Measurements from ENCODE around the gene CDSN. TPM values are rescaled to one million over a fixed set of nuclear protein-coding genes. Genes with fewer than 3 reads are reported as not detected.

The CDSN gene
- total RNA-seq, 1 experiment from 2014 or later = 0.12 TPM

GRCh38 chr6:31130751-31131150, 10.5 kb upstream of the CDSN start:
- no peaks in the 10 kb centered on the region for H3K79me2 ChIP-seq (ENCODE audit: insufficient read depth, low read length)
- CTCF ChIA-PET = interaction anchor here (1.3 to 2.6 kb wide), 2 partner anchors 9 to 16 kb away, joined by 4 to 12 read pairs; partner anchors contain the start of gene PSORS1C1
- intact Hi-C loops (cut with micrococcal nuclease) = no loop called here

More at GRCh38 chr6:31130751-31131150, 10.5 kb upstream of the CDSN start:
- H3K9me2 ChIP-seq (ENCODE audit: insufficient read depth) = no peaks in the 10 kb centered on the region
- H3K9ac ChIP-seq (ENCODE audit: low read length) = no peak overlapping the region
- ChIA-PET POLR2A (no interaction called here), RAD21 (ENCODE audit: low non-redundant PET in 1 of 2, low total read pairs in 2 of 2, uncharacterized antibody in 2 of 2, unreplicated experiment in 2 of 2) (no interaction called here)
- no peak overlapping the region for H3K4me2 ChIP-seq (ENCODE audit: low read length)
- no TSS peak for BruUV-seq (replicated peaks)
- no peaks in the 10 kb centered on the region for H4K20me1 ChIP-seq (ENCODE audit: insufficient read depth)
- H3K27ac ChIP-seq (ENCODE audit: low read depth, low read length) = no peak overlapping the region
- no peak for DNase-seq (ENCODE audit: low read depth, low spot score)
- ATAC-seq = no peak
- peaks cover 3 to 14% of the 10 kb centered on the region in 2 experiments for H3K4me1 ChIP-seq (ENCODE audit: control insufficient read depth in 1 of 2, insufficient read depth in 2 of 2, low read length in 2 of 2)
- H2AFZ ChIP-seq (ENCODE audit: low read depth, low read length, poor library complexity, severe bottlenecking) = no peak overlapping the region
- no peak for TF ChIP-seq SIN3A (IDR thresholded peaks at IDR 0.05; ENCODE audit: low read depth)
- no peak for TF ChIP-seq CEBPB (IDR thresholded peaks at IDR 0.05; ENCODE audit: low read depth)
- no peak for TF ChIP-seq EGR1 (IDR thresholded peaks at IDR 0.05; ENCODE audit: low read depth)
- no peak for TF ChIP-seq FOSL1 (IDR thresholded peaks at IDR 0.05; ENCODE audit: low read depth)
- TF ChIP-seq JUND (IDR thresholded peaks at IDR 0.05) = no peak
- no peak for TF ChIP-seq POLR2AphosphoS5 (IDR thresholded peaks at IDR 0.05; ENCODE audit: low read depth, low read length)
- no peak for TF ChIP-seq RAD21 (IDR thresholded peaks at IDR 0.05; ENCODE audit: low read depth)
- TF ChIP-seq CTCF (IDR thresholded peaks at IDR 0.05 in 2 of 3, conservative IDR thresholded peaks at IDR 0.05 in 1 of 3; ENCODE audit: borderline replicate concordance in 1 of 3, insufficient read depth in 1 of 3, low read depth in 2 of 3, low read length in 2 of 3) = no peak
- TF ChIP-seq TCF7L2 (IDR thresholded peaks at IDR 0.05; ENCODE audit: borderline replicate concordance, extremely low read depth, insufficient read depth, insufficient read length) = no peak
- TF ChIP-seq MAX (IDR thresholded peaks at IDR 0.05) = no peak
- no peaks in the 10 kb centered on the region for H3K36me3 ChIP-seq (ENCODE audit: control insufficient read depth in 1 of 2, insufficient read depth in 2 of 2, low read length in 2 of 2)
- H3K27me3 ChIP-seq (ENCODE audit: insufficient read depth, low read length) = no peaks in the 10 kb centered on the region
- no peak overlapping the region for H3K4me3 ChIP-seq (replicated peaks in 1 of 2; ENCODE audit: low read depth in 1 of 2, low read length in 2 of 2)
- no peaks in the 10 kb centered on the region for H3K9me3 ChIP-seq (ENCODE audit: control insufficient read depth in 1 of 2, insufficient read depth in 1 of 2, low read depth in 1 of 2, low read length in 2 of 2)
